ENCODE data around the gene ZRANB3.

GRCh38 chr2:135475128-135475527 is 55.9 kb downstream of the ZRANB3 start:
- TF ChIP-seq CTCF (conservative IDR thresholded peaks at IDR 0.05; ENCODE audit: low read length) (no peak), EZH2phosphoT487 (IDR thresholded peaks at IDR 0.05; ENCODE audit: borderline replicate concordance) (no peak)
